GM12878 (cell line): Measurements from ENCODE around the gene CASP8.

ENCODE experiments used
- CHD2 ChIP-seq: IDR thresholded peaks from 2 replicates; pipeline ENCODE4 v1.6.1; 2011; ENCODE audit warnings: low read depth, low read length, improper control_type of control experiment, borderline replicate concordance
- ZZZ3 ChIP-seq: IDR thresholded peaks from 2 replicates; pipeline ENCODE4 v1.6.1; 2011; ENCODE audit warnings: low read depth; ENCODE audit not compliant: control insufficient read depth, insufficient read length

DNA sequence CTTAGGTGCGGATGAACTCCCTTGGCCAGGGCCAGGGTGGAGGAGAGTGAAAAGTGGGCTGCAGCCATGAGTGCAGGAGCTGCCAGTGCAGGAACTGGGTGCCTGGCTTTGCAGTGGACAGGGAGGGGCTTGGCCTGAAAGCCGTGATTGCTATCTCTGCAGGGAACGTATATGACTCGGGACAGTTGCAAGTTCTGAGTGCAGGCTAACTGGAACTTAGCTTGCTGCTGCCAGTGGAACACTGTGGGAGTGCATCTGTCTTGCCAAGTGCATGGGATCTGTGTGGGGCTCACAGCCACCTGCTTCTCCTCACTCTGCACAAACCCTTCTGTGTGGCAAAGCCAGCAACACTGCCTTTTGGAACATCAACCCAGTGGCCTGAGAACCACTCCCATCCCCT is 59.9 kb downstream of the CASP8 start:
- no peak for TF ChIP-seq CHD2
- TF ChIP-seq ZZZ3 = no peak
